Gastroesophageal sphincter (tissue), 4 donors: ENCODE data around the gene PAGE2. TPM values are rescaled to one million over a fixed set of nuclear protein-coding genes. Genes with fewer than 3 reads are reported as not detected.
"Not testable (repeated sequence)": the region's sequence is repeated elsewhere in the genome, so short reads cannot be mapped to it uniquely, and the experiment has no call there.

ENCODE experiments used
- ATAC-seq: fragments of 150-250 bp; one replicate; pipeline ENCODE4 v1.9.1; 2016; ENCODE audit warnings: mild to moderate bottlenecking, moderate library complexity
- H3K27ac ChIP-seq, 4 donors: fragments of 200-600 bp; sonication (generic) in 3 of 4; 1 replicate in 3 of 4; 2 replicates in 1 of 4; pipeline ENCODE4 v1.5.1; 2016 to 2019
- H3K27me3 ChIP-seq: fragments of 200-600 bp; sonication (generic); one replicate; pipeline ENCODE4 v1.5.1; 2019
- H3K36me3 ChIP-seq, 2 donors: fragments of 200-600 bp; sonication (generic); one replicate each; pipeline ENCODE4 v1.5.1; 2019; ENCODE audit warnings: control low read depth in 1 of 2
- H3K4me1 ChIP-seq, 3 donors: fragments of 200-600 bp; sonication (generic); 1 replicate in 2 of 3; 2 replicates in 1 of 3; pipeline ENCODE4 v1.5.1; 2016 to 2019; ENCODE audit warnings: control low read depth in 2 of 3
- H3K4me3 ChIP-seq, 2 donors: fragments of 200-600 bp; sonication (generic); one replicate each; pipeline ENCODE4 v1.5.1; 2019; ENCODE audit warnings: mild to moderate bottlenecking in 1 of 2, moderate library complexity in 1 of 2
- H3K9me3 ChIP-seq, 3 donors: fragments of 200-600 bp; sonication (generic); one replicate each; pipeline ENCODE4 v1.5.1; 2017 to 2019; ENCODE audit warnings: control low read depth in 2 of 3
- CTCF ChIP-seq, 4 experiments: fragments of 200-600 bp in 2 of 4; fragments of 450-650 bp in 2 of 4; sonication (generic) in 1 of 4; IDR thresholded peaks; one replicate each; pipeline ENCODE4 v1.5.1; 2017 to 2019; ENCODE audit warnings: antibody characterized with exemption in 4 of 4, mild to moderate bottlenecking in 2 of 4, moderate library complexity in 2 of 4
- EP300 ChIP-seq: sonication (generic); formaldehyde crosslinking; IDR thresholded peaks from one replicate; pipeline ENCODE4 v1.6.1; 2017; ENCODE audit warnings: antibody characterized with exemption, mild to moderate bottlenecking
- POLR2A ChIP-seq, 2 donors: fragments of 450-650 bp; IDR thresholded peaks; one replicate each; pipeline ENCODE4 v1.6.1; 2017; ENCODE audit warnings: antibody characterized with exemption in 2 of 2, mild to moderate bottlenecking in 2 of 2, moderate library complexity in 1 of 2
- POLR2AphosphoS5 ChIP-seq: sonication (generic); formaldehyde crosslinking; IDR thresholded peaks from one replicate; pipeline ENCODE4 v1.6.1; 2017; ENCODE audit warnings: antibody characterized with exemption
- WGBS, 2 donors: methylation state at CpG; one replicate each; pipeline ENCODE4 v1.1.5; 2018; ENCODE audit warnings: low coverage in 1 of 2; 5-methylcytosine and 5-hydroxymethylcytosine counted together
- total RNA-seq, 4 donors: library from RNA; depleted of rRNA; stranded (reverse); fragments of >200 nt; gene quantifications; one replicate each; pipeline ENCODE4 v1.1.0, GENCODE V29; 2016

The PAGE2 gene
- total RNA-seq, 4 donors from 2014 or later: not detected

- H3K4me1 ChIP-seq: no peaks in the 10 kb centered on the region
- H3K36me3 ChIP-seq: no peaks in the 10 kb centered on the region
- no peak overlapping the region for H3K27ac ChIP-seq
- H3K4me3 ChIP-seq: no peak overlapping the region
- H3K27me3 ChIP-seq: no peaks in the 10 kb centered on the region
- TF ChIP-seq CTCF (IDR thresholded peaks at IDR 0.05): no peak
- no peak for TF ChIP-seq POLR2AphosphoS5
- TF ChIP-seq POLR2A (IDR thresholded peaks at IDR 0.05): no peak
- no peak for TF ChIP-seq EP300
- ATAC-seq: no peak
- WGBS, 2 donors: 48 to 60% methylated on average over 1 to 2 of the region's 2 CpGs
- no peaks in the 10 kb centered on the region for H3K9me3 ChIP-seq
These were observed 38.9 kb downstream of the PAGE2 start for GRCh38 chrX:55127692-55128091.

GRCh38 chrX:55129361-55129760 lies 40.5 kb downstream of the PAGE2 start:
- Histone ChIP-seq H3K9me3 (no peaks in the 10 kb centered on the region), H3K4me1 (no peaks in the 10 kb centered on the region), H3K27ac (no peak overlapping the region), H3K4me3 (no peak overlapping the region), H3K27me3 (no peaks in the 10 kb centered on the region), H3K36me3 (no peaks in the 10 kb centered on the region)
- no peak for TF ChIP-seq EP300
- TF ChIP-seq CTCF (IDR thresholded peaks at IDR 0.05): no peak
- TF ChIP-seq POLR2A (IDR thresholded peaks at IDR 0.05): no peak
- TF ChIP-seq POLR2AphosphoS5: no peak
- no peak for ATAC-seq
- WGBS, 2 donors: 62% methylated on average over 2 of the region's 2 CpGs; no CpG with 5 or more reads in 1 of the 2 donors

- no peaks in the 10 kb centered on the region for H3K9me3 ChIP-seq
- no peak for ATAC-seq
- no peak overlapping the region for H3K27ac ChIP-seq
- H3K27me3 ChIP-seq: no peaks in the 10 kb centered on the region
- TF ChIP-seq EP300 (no peak), POLR2AphosphoS5 (no peak), CTCF (IDR thresholded peaks at IDR 0.05) (no peak), POLR2A (IDR thresholded peaks at IDR 0.05) (no peak)
- WGBS, 2 donors: 60 to 79% methylated on average over 2 of the region's 4 CpGs
- H3K4me3 ChIP-seq: no peak overlapping the region
- H3K4me1 ChIP-seq: no peaks in the 10 kb centered on the region
- H3K36me3 ChIP-seq: no peaks in the 10 kb centered on the region
These were observed 41.7 kb downstream of the PAGE2 start for GRCh38 chrX:55130481-55130880.

GRCh38 chrX:55132416-55132815 lies 43.6 kb downstream of the PAGE2 start:
- no peaks in the 10 kb centered on the region for H3K4me1 ChIP-seq
- H3K27me3 ChIP-seq: no peaks in the 10 kb centered on the region
- no peak overlapping the region for H3K4me3 ChIP-seq
- no peaks in the 10 kb centered on the region for H3K36me3 ChIP-seq
- H3K27ac ChIP-seq: no peak overlapping the region
- no peaks in the 10 kb centered on the region for H3K9me3 ChIP-seq
- no peak for ATAC-seq
- no peak for TF ChIP-seq EP300
- no peak for TF ChIP-seq CTCF (IDR thresholded peaks at IDR 0.05)
- TF ChIP-seq POLR2AphosphoS5: no peak
- no peak for TF ChIP-seq POLR2A (IDR thresholded peaks at IDR 0.05)

- no peak for ATAC-seq
- TF ChIP-seq POLR2A (IDR thresholded peaks at IDR 0.05): no peak
- no peak for TF ChIP-seq POLR2AphosphoS5
- TF ChIP-seq CTCF (IDR thresholded peaks at IDR 0.05): peak in 3 of 4 experiments; percentile 31 to 49 (median 38)
- no peak for TF ChIP-seq EP300
- Histone ChIP-seq H3K9me3 (no peaks in the 10 kb centered on the region), H3K36me3 (no peaks in the 10 kb centered on the region), H3K27me3 (no peaks in the 10 kb centered on the region), H3K4me3 (no peak overlapping the region), H3K4me1 (no peaks in the 10 kb centered on the region), H3K27ac (no peak overlapping the region)
- WGBS, 2 donors: 0 to 13% methylated on average over 1 of the region's 1 CpG
These were observed 46.4 kb downstream of the PAGE2 start for GRCh38 chrX:55135171-55135570.

- H3K4me3 ChIP-seq, H3K9me3 ChIP-seq, ATAC-seq, H3K27me3 ChIP-seq, H3K27ac ChIP-seq, H3K4me1 ChIP-seq: not testable (repeated sequence)
- H3K36me3 ChIP-seq: peaks cover 0 to 10% of the 10 kb centered on the region in 2 donors
- WGBS, 2 donors: 78 to 100% methylated on average over 1 of the region's 1 CpG
These were observed 52.0 kb downstream of the PAGE2 start for GRCh38 chrX:55140800-55141199.
